Esophagus muscularis mucosa (tissue), 4 donors: ENCODE results near the gene CADM3.

Source experiments
- CTCF ChIP-seq, 3 experiments: fragments of 200-600 bp in 2 of 3; fragments of 450-650 bp in 1 of 3; sonication (generic) in 2 of 3; IDR thresholded peaks; one replicate each; pipeline ENCODE4 v1.5.1; 2017 to 2019; ENCODE audit warnings: antibody characterized with exemption in 3 of 3, mild to moderate bottlenecking in 2 of 3, moderate library complexity in 1 of 3
- EP300 ChIP-seq: sonication (generic); formaldehyde crosslinking; IDR thresholded peaks from one replicate; pipeline ENCODE4 v1.6.1; 2017; ENCODE audit warnings: antibody characterized with exemption
- POLR2A ChIP-seq: fragments of 450-650 bp; IDR thresholded peaks from one replicate; pipeline ENCODE4 v1.6.1; 2017; ENCODE audit warnings: antibody characterized with exemption, moderate library complexity, mild to moderate bottlenecking, low read depth
- POLR2AphosphoS5 ChIP-seq, 2 donors: sonication (generic); formaldehyde crosslinking; IDR thresholded peaks; one replicate each; pipeline ENCODE4 v1.6.1; 2017; ENCODE audit warnings: antibody characterized with exemption in 2 of 2

GRCh38 chr1:159204161-159205141, 33.0 kb downstream of the CADM3 start, which contains the start of gene ACKR1:
- TF ChIP-seq POLR2A (no peak), CTCF (IDR thresholded peaks at IDR 0.05) (no peak), POLR2AphosphoS5 (IDR thresholded peaks at IDR 0.05) (peak in 1 of 2 donors; percentile 44), EP300 (no peak)
